Upper lobe of left lung (tissue), 6 donors: ENCODE data around the gene CAMTA2. TPM values are rescaled to one million over a fixed set of nuclear protein-coding genes. Genes with fewer than 3 reads are reported as not detected.

Source experiments
- ATAC-seq, 2 donors: fragments of 200-7000 bp; cut with Tn5 transposase; one replicate each; pipeline ENCODE4 v1.9.1; 2022; ENCODE audit warnings: mild to moderate bottlenecking in 2 of 2, moderate library complexity in 2 of 2; ENCODE audit not compliant: low FRiP score in 2 of 2
- DNase-seq, 2 donors: peaks; one replicate each; pipeline ENCODE4 v3.0.0-alpha.2; 2019 to 2020
- H3K27ac ChIP-seq, 4 donors: fragments of 200-600 bp; sonication (generic); one replicate each; pipeline ENCODE4 v1.5.1; 2016 to 2019
- H3K27me3 ChIP-seq, 4 donors: fragments of 200-600 bp; sonication (generic); one replicate each; pipeline ENCODE4 v1.5.1; 2017 to 2019
- H3K36me3 ChIP-seq, 4 donors: fragments of 200-600 bp; sonication (generic); one replicate each; pipeline ENCODE4 v1.5.1; 2016 to 2019
- H3K4me1 ChIP-seq, 4 donors: fragments of 200-600 bp; sonication (generic); one replicate each; pipeline ENCODE4 v1.5.1; 2018 to 2019
- H3K4me3 ChIP-seq, 4 donors: fragments of 200-600 bp; sonication (generic); one replicate each; pipeline ENCODE4 v1.5.1; 2017 to 2019; ENCODE audit warnings: mild to moderate bottlenecking in 2 of 4, moderate library complexity in 1 of 4
- H3K9me3 ChIP-seq, 4 donors: fragments of 200-600 bp; sonication (generic); one replicate each; pipeline ENCODE4 v1.5.1; 2018 to 2019
- CTCF ChIP-seq, 6 experiments: fragments of 450-650 bp in 4 of 6; fragments of 200-600 bp in 2 of 6; sonication (generic) in 2 of 6; IDR thresholded peaks; one replicate each; pipeline ENCODE4 v1.5.1; 2016 to 2019; ENCODE audit warnings: antibody characterized with exemption in 6 of 6
- EP300 ChIP-seq, 4 donors: sonication (generic); formaldehyde crosslinking; IDR thresholded peaks; one replicate each; pipeline ENCODE4 v1.5.1; 2017; ENCODE audit warnings: antibody characterized with exemption in 4 of 4, control low read depth in 2 of 4
- POLR2A ChIP-seq, 4 donors: fragments of 450-650 bp; IDR thresholded peaks; one replicate each; pipeline ENCODE4 v1.5.1; 2016 to 2017; ENCODE audit warnings: antibody characterized with exemption in 4 of 4, mild to moderate bottlenecking in 2 of 4
- POLR2AphosphoS5 ChIP-seq, 2 donors: sonication (generic); formaldehyde crosslinking; IDR thresholded peaks; one replicate each; pipeline ENCODE4 v1.5.1; 2017; ENCODE audit warnings: antibody characterized with exemption in 2 of 2
- WGBS, 2 donors: methylation state at CpG; one replicate each; pipeline ENCODE4 v1.1.5; 2017 to 2018; 5-methylcytosine and 5-hydroxymethylcytosine counted together
- total RNA-seq, 6 donors: library from RNA; depleted of rRNA in 4 of 6; stranded (reverse); fragments of >200 nt in 4 of 6; gene quantifications; one replicate each; pipeline versions ENCODE4 v1.1.0 to v1.2.1, GENCODE V29; 2016 to 2021
- donor health status: DM: no; HTN: no; CAD: no; lungs with moderate emphysema.
- donor health status: DM: no; HTN: yes; CAD: no; lungs with severe emphysema.

The CAMTA2 gene
- total RNA-seq, 6 donors from 2014 or later = 27.1 to 162 (median 50.8) TPM

GRCh38 chr17:5027299-5027698 is 39.8 kb upstream of the CAMTA2 start:
- H3K4me1 ChIP-seq = peaks cover 4 to 36% (median 18%) of the 10 kb centered on the region in 4 donors
- ATAC-seq = no peak

GRCh38 chr17:5024604-5025003 is 37.1 kb upstream of the CAMTA2 start:
- no peaks in the 10 kb centered on the region for H3K27me3 ChIP-seq
- DNase-seq (no peak), ATAC-seq (no peak)
- TF ChIP-seq POLR2A (IDR thresholded peaks at IDR 0.05) (no peak), CTCF (IDR thresholded peaks at IDR 0.05) (no peak), POLR2AphosphoS5 (IDR thresholded peaks at IDR 0.05) (no peak), EP300 (IDR thresholded peaks at IDR 0.05) (no peak)
- H3K4me3 ChIP-seq = no peak overlapping the region
- peak overlapping the region in 3 of 4 donors; percentile 48 to 75 (median 62) for H3K27ac ChIP-seq
- H3K4me1 ChIP-seq = peaks cover 0 to 21% (median 10%) of the 10 kb centered on the region in 4 donors
- 88 to 92% methylated on average over 4 of the region's 4 CpGs for WGBS, 2 donors
- H3K9me3 ChIP-seq = no peaks in the 10 kb centered on the region
- peaks cover 24 to 45% (median 42%) of the 10 kb centered on the region in 4 donors for H3K36me3 ChIP-seq

More at GRCh38 chr17:5027299-5027698, 39.8 kb upstream of the CAMTA2 start:
- TF ChIP-seq CTCF (IDR thresholded peaks at IDR 0.05) = no peak
- TF ChIP-seq POLR2AphosphoS5 (IDR thresholded peaks at IDR 0.05) = no peak
- TF ChIP-seq POLR2A (IDR thresholded peaks at IDR 0.05) = no peak
- no peak for TF ChIP-seq EP300 (IDR thresholded peaks at IDR 0.05)
- Histone ChIP-seq H3K36me3 (peaks cover 13 to 18% (median 18%) of the 10 kb centered on the region in 4 donors), H3K9me3 (no peaks in the 10 kb centered on the region), H3K27ac (no peak overlapping the region), H3K4me3 (no peak overlapping the region), H3K27me3 (no peaks in the 10 kb centered on the region)
- 88 to 92% methylated on average over 6 of the region's 6 CpGs for WGBS, 2 donors
- no peak for DNase-seq

DNA sequence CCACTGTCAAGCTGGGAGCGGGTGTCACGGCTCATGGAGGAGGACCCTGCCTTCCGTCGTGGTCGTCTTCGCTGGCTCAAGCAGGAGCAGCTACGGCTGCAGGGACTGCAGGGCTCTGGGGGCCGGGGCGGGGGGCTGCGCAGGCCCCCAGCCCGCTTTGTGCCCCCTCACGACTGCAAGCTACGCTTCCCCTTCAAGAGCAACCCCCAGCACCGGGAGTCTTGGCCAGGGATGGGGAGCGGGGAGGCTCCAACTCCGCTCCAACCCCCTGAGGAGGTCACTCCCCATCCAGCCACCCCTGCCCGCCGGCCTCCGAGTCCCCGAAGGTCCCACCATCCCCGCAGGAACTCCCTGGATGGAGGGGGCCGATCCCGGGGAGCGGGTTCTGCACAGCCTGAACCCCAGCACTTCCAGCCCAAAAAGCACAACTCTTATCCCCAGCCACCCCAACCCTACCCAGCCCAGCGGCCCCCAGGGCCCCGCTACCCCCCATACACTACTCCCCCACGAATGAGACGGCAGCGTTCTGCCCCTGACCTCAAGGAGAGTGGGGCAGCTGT is 36.2 kb upstream of the CAMTA2 start:
- Histone ChIP-seq H3K4me3 (no peak overlapping the region), H3K27ac (peak overlapping the region; percentile 34 to 62 (median 50)), H3K27me3 (no peaks in the 10 kb centered on the region), H3K4me1 (peaks cover 0 to 21% (median 10%) of the 10 kb centered on the region in 4 donors), H3K36me3 (peaks cover 24 to 54% (median 51%) of the 10 kb centered on the region in 4 donors), H3K9me3 (no peaks in the 10 kb centered on the region)
- no peak for TF ChIP-seq POLR2AphosphoS5 (IDR thresholded peaks at IDR 0.05)
- no peak for TF ChIP-seq POLR2A (IDR thresholded peaks at IDR 0.05)
- no peak for TF ChIP-seq EP300 (IDR thresholded peaks at IDR 0.05)
- DNase-seq = peak in 1 of 2 donors; percentile 66
- WGBS, 2 donors = 87 to 91% methylated on average over 20 to 27 of the region's 29 CpGs
- peak in 1 of 2 donors; percentile 11 for ATAC-seq

DNA sequence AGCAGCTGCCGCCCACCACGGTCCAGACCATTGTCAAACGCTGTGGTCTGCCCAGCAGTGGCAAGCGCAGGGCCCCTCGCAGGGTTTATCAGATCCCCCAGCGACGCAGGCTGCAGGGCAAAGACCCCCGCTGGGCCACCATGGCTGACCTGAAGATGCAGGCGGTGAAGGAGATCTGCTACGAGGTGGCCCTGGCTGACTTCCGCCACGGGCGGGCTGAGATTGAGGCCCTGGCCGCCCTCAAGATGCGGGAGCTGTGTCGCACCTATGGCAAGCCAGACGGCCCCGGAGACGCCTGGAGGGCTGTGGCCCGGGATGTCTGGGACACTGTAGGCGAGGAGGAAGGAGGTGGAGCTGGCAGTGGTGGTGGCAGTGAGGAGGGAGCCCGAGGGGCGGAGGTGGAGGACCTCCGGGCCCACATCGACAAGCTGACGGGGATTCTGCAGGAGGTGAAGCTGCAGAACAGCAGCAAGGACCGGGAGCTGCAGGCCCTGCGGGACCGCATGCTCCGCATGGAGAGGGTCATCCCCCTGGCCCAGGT is 34.8 kb upstream of the CAMTA2 start:
- no peak for ATAC-seq
- WGBS, 2 donors = 96 to 97% methylated on average over 22 to 27 of the region's 30 CpGs
- Histone ChIP-seq H3K4me1 (peaks cover 0 to 21% (median 10%) of the 10 kb centered on the region in 4 donors), H3K36me3 (peaks cover 30 to 69% (median 60%) of the 10 kb centered on the region in 4 donors), H3K9me3 (no peaks in the 10 kb centered on the region), H3K4me3 (no peak overlapping the region), H3K27me3 (no peaks in the 10 kb centered on the region), H3K27ac (no peak overlapping the region)
- DNase-seq = peak in 1 of 2 donors; percentile 72
- TF ChIP-seq CTCF (IDR thresholded peaks at IDR 0.05) = no peak
- no peak for TF ChIP-seq EP300 (IDR thresholded peaks at IDR 0.05)
- TF ChIP-seq POLR2A (IDR thresholded peaks at IDR 0.05) = no peak
- TF ChIP-seq POLR2AphosphoS5 (IDR thresholded peaks at IDR 0.05) = no peak

DNA sequence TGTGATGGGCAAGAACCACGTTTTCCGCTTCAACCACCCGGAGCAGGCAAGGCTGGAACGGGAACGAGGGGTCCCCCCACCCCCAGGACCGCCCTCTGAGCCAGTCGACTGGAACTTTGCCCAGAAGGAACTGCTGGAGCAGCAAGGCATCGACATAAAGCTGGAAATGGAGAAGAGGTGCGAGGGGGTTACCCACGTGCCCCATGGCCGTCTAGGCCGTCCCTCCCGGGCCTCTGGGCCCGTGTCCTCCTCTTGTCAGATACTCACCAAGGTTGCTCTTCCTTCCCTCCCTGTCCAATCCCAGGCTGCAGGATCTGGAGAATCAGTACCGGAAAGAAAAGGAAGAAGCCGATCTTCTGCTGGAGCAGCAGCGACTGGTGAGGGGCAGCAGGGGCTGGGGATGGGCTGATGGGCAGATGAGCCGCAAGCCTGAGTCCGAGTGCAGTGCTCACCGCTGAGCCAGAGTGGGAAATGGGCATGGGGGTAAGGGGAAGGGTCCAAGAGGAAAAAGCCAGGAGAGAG is 33.1 kb upstream of the CAMTA2 start:
- ATAC-seq (no peak), DNase-seq (peak in 1 of 2 donors; percentile 63)
- H3K27me3 ChIP-seq = no peaks in the 10 kb centered on the region
- no peak overlapping the region for H3K4me3 ChIP-seq
- peaks cover 31 to 84% (median 73%) of the 10 kb centered on the region in 4 donors for H3K36me3 ChIP-seq
- TF ChIP-seq POLR2A (IDR thresholded peaks at IDR 0.05) (no peak), CTCF (IDR thresholded peaks at IDR 0.05) (no peak), POLR2AphosphoS5 (IDR thresholded peaks at IDR 0.05) (no peak), EP300 (IDR thresholded peaks at IDR 0.05) (no peak)
- no peaks in the 10 kb centered on the region for H3K9me3 ChIP-seq
- WGBS, 2 donors = 87 to 88% methylated on average over 19 to 20 of the region's 20 CpGs
- peaks cover 0 to 18% (median 5%) of the 10 kb centered on the region in 4 donors for H3K4me1 ChIP-seq
- no peak overlapping the region for H3K27ac ChIP-seq
